ENCODE results near the gene HLA-DMB.
A peak's percentile ranks its signal among the peaks of the same experiment; 100 is the strongest.

HLA-DMB gene

GRCh38 chr6:32933661-32934085, 7.2 kb downstream of the HLA-DMB start:
- CTCF ChIA-PET, result interaction anchor here (0.6 to 15.9 kb wide), 47 partner anchors 9 to 314 kb away, joined by 3 to 379 read pairs (median 5); partner anchors contain the start of genes BRD2, HLA-DMA, HLA-DMB and PSMB9
- peak; percentile 54 for DNase-seq (ENCODE audit: extremely low spot score)

GRCh38 chr6:32932132-32932868, 8.5 kb downstream of the HLA-DMB start:
- DNase-seq (ENCODE audit: extremely low spot score), result no peak
- ChIA-PET POLR2A (interaction anchor here (1.5 to 4.7 kb wide), 3 partner anchors 39 to 52 kb away, joined by 5 to 23 read pairs (median 7); no protein-coding TSS in a partner anchor), CTCF (interaction anchor here (1.1 to 15.9 kb wide), 18 partner anchors 10 to 221 kb away, joined by 3 to 379 read pairs (median 14); partner anchors contain the start of genes BRD2, HLA-DMA, HLA-DMB and TAP2)
- TF ChIP-seq CTCF (IDR thresholded peaks at IDR 0.05; ENCODE audit: control extremely low read depth, extremely low read depth, low read depth, missing control alignments), result no peak

More at GRCh38 chr6:32933661-32934085, 7.2 kb downstream of the HLA-DMB start:
- TF ChIP-seq CTCF (IDR thresholded peaks at IDR 0.05; ENCODE audit: control extremely low read depth, extremely low read depth, low read depth, missing control alignments), result peak; percentile 81
- POLR2A ChIA-PET, result interaction anchor here (0.6 to 4.7 kb wide), 10 partner anchors 9 to 51 kb away, joined by 3 to 27 read pairs (median 6); partner anchors contain the start of gene HLA-DMA

GRCh38 chr6:32931211-32931610, 9.6 kb downstream of the HLA-DMB start:
- TF ChIP-seq CTCF (IDR thresholded peaks at IDR 0.05; ENCODE audit: control extremely low read depth, extremely low read depth, low read depth, missing control alignments), result no peak
- POLR2A ChIA-PET, result interaction anchor here (0.6 to 4.7 kb wide), 3 partner anchors 40 to 273 kb away, joined by 7 to 23 read pairs (median 7); partner anchors contain the start of gene HSD17B8
- CTCF ChIA-PET, result interaction anchor here (1.0 to 15.9 kb wide), 6 partner anchors 11 to 53 kb away, joined by 3 to 379 read pairs (median 61); partner anchors contain the start of genes HLA-DMA and HLA-DMB
- no peak for DNase-seq (ENCODE audit: extremely low spot score)

- POLR2A ChIA-PET, result no interaction called here
- CTCF ChIA-PET, result interaction anchor here (2.8 to 4.5 kb wide), 2 partner anchors 11 to 62 kb away, joined by 11 to 49 read pairs; no protein-coding TSS in a partner anchor
- DNase-seq (ENCODE audit: extremely low spot score), result no peak
- no peak for TF ChIP-seq CTCF (IDR thresholded peaks at IDR 0.05; ENCODE audit: control extremely low read depth, extremely low read depth, low read depth, missing control alignments)
Observed at GRCh38 chr6:32922083-32922482, 18.7 kb downstream of the HLA-DMB start.

GRCh38 chr6:32920715-32921114, 20.1 kb downstream of the HLA-DMB start:
- TF ChIP-seq CTCF (IDR thresholded peaks at IDR 0.05; ENCODE audit: control extremely low read depth, extremely low read depth, low read depth, missing control alignments), result no peak
- no peak for DNase-seq (ENCODE audit: extremely low spot score)
- CTCF ChIA-PET, result interaction anchor here (0.8 to 4.5 kb wide), 6 partner anchors 10 to 63 kb away, joined by 3 to 49 read pairs (median 3); partner anchors contain the start of gene HLA-DMA
- POLR2A ChIA-PET, result interaction anchor here (0.8 kb wide), 1 partner anchor 51 kb away, joined by 4 read pairs; no protein-coding TSS in a partner anchor

GRCh38 chr6:32912951-32913350, 27.9 kb downstream of the HLA-DMB start:
- ChIA-PET CTCF (interaction anchor here (0.7 to 3.7 kb wide), 17 partner anchors 9 to 333 kb away, joined by 3 to 35 read pairs (median 5); partner anchors contain the start of gene HLA-DMA), POLR2A (interaction anchor here (1.2 to 2.1 kb wide), 3 partner anchors 18 to 59 kb away, joined by 3 to 17 read pairs (median 3); partner anchors contain the start of gene BRD2)
- TF ChIP-seq CTCF (IDR thresholded peaks at IDR 0.05; ENCODE audit: control extremely low read depth, extremely low read depth, low read depth, missing control alignments), result no peak
- DNase-seq (ENCODE audit: extremely low spot score), result no peak

Data from GM10248 (cell line).